ENCODE results near the gene C5orf58. TPM values are rescaled to one million over a fixed set of nuclear protein-coding genes. Genes with fewer than 3 reads are reported as not detected.

Gene C5orf58
- total and polyA plus RNA-seq, 9 of the 15 experiments (the other 6 are each of a cell fraction or from before 2014, with no cell fraction given) = 1.5 to 7.6 (median 5.3) TPM

DNA sequence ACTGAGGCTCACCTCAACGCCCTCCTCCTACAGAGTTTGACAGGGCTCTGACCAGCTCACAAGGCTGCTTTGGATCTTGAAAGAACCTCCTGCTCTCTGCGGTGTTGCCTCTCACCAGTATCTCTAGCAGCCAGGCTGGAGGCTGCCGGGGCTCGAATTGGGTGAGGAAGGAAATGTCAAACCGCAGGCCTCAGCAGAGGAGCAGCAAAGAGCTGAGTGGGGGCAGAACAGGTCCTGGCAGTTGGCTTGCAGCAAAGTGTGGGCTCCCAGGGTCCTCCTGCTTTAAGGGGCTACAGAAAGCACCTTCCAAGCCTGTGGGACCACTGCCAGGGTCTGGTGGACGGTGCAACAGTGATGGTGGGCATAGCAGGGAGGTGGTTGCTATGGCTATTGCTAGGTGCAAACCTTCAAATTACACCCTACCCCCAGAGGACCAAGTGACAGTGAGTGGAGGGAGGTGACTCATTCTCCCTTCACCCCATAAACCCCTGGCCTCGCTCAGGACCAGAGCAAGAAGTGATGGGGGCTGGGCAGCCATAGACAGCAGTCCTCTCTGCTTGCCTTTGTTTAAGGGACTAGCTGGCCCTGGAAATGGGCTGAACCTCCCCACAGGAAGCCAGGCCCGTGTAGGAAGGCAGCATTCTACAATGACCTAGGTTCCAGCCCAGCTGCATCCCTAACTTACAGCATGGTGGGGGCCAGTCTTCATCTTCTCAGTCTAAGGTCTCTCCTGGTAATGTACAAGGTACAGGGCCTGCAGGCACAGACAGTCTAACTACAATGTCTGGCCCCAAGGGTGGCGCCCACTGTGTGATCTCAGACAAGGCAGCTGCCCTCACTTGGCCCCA lies 46.0 kb downstream of the C5orf58 start (continued):
- TF ChIP-seq, protein P1, sequence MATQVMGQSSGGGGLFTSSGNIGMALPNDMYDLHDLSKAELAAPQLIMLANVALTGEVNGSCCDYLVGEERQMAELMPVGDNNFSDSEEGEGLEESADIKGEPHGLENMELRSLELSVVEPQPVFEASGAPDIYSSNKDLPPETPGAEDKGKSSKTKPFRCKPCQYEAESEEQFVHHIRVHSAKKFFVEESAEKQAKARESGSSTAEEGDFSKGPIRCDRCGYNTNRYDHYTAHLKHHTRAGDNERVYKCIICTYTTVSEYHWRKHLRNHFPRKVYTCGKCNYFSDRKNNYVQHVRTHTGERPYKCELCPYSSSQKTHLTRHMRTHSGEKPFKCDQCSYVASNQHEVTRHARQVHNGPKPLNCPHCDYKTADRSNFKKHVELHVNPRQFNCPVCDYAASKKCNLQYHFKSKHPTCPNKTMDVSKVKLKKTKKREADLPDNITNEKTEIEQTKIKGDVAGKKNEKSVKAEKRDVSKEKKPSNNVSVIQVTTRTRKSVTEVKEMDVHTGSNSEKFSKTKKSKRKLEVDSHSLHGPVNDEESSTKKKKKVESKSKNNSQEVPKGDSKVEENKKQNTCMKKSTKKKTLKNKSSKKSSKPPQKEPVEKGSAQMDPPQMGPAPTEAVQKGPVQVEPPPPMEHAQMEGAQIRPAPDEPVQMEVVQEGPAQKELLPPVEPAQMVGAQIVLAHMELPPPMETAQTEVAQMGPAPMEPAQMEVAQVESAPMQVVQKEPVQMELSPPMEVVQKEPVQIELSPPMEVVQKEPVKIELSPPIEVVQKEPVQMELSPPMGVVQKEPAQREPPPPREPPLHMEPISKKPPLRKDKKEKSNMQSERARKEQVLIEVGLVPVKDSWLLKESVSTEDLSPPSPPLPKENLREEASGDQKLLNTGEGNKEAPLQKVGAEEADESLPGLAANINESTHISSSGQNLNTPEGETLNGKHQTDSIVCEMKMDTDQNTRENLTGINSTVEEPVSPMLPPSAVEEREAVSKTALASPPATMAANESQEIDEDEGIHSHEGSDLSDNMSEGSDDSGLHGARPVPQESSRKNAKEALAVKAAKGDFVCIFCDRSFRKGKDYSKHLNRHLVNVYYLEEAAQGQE (IDR thresholded peaks at IDR 0.05; ENCODE audit: borderline replicate concordance) = 0 out of 2 replicates have a peak, but pooled peaks have one; percentile 5
- TF ChIP-seq, protein P1 (CRISPR knock-in tag; IDR thresholded peaks at IDR 0.05; ENCODE audit: low read depth) = 0 out of 2 replicates have a peak, but pooled peaks have one; percentile 28
- TF ChIP-seq CEBPB (tag; IDR thresholded peaks at IDR 0.05) = no peak
- peak; percentile 28 for TF ChIP-seq TAF1 (IDR thresholded peaks at IDR 0.05; ENCODE audit: control insufficient read depth, extremely low read depth, insufficient read depth, low read length, severe bottlenecking)
- TF ChIP-seq ZNF175 (CRISPR knock-in tag; IDR thresholded peaks at IDR 0.05; ENCODE audit: low read depth) = 0 out of 2 replicates have a peak, but pooled peaks have one; percentile 21
- TF ChIP-seq, protein P2, sequence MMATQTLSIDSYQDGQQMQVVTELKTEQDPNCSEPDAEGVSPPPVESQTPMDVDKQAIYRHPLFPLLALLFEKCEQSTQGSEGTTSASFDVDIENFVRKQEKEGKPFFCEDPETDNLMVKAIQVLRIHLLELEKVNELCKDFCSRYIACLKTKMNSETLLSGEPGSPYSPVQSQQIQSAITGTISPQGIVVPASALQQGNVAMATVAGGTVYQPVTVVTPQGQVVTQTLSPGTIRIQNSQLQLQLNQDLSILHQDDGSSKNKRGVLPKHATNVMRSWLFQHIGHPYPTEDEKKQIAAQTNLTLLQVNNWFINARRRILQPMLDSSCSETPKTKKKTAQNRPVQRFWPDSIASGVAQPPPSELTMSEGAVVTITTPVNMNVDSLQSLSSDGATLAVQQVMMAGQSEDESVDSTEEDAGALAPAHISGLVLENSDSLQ (IDR thresholded peaks at IDR 0.05) = peak; percentile 30; the same call in 1 of the 2 replicates
- TF ChIP-seq, protein P3, sequence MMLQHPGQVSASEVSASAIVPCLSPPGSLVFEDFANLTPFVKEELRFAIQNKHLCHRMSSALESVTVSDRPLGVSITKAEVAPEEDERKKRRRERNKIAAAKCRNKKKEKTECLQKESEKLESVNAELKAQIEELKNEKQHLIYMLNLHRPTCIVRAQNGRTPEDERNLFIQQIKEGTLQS (IDR thresholded peaks at IDR 0.05) = peak; percentile 87
- TF ChIP-seq, protein P3 (CRISPR knock-in tag; conservative IDR thresholded peaks at IDR 0.05) = no peak
- TF ChIP-seq YY1 (IDR thresholded peaks at IDR 0.05; ENCODE audit: borderline replicate concordance in 1 of 3, control insufficient read depth in 1 of 3, extremely low read depth in 1 of 3, insufficient read depth in 3 of 3, insufficient read length in 1 of 3, insufficient replicate concordance in 2 of 3, low read depth in 1 of 3, low read length in 2 of 3) = peak in 1 of 3 experiments; percentile 50
- TF ChIP-seq RBBP5 (IDR thresholded peaks at IDR 0.05; ENCODE audit: borderline replicate concordance, insufficient read depth, low read length, poor library complexity, severe bottlenecking) = peak; percentile 47
- TF ChIP-seq JUND (IDR thresholded peaks at IDR 0.05; ENCODE audit: borderline replicate concordance, low read depth, low read length) = peak; percentile 81
- peak; percentile 68; the same call in 2 of the 3 replicates for TF ChIP-seq JUND (tag; IDR thresholded peaks at IDR 0.05; ENCODE audit: borderline replicate concordance, low read depth, low read length)
- TF ChIP-seq ETS1 (conservative IDR thresholded peaks at IDR 0.05; ENCODE audit: control insufficient read depth, low read depth, low read length) = peak; percentile 15; the same call in 1 of the 2 replicates
